GM21786 (cell line): ENCODE results near the gene SPNS2.

Source experiments
- ATAC-seq: cut with Tn5 transposase; IDR thresholded peaks from one replicate; pipeline ENCODE4 v1.9.1; 2021; ENCODE audit not compliant: unreplicated experiment

The SPNS2 gene

DNA sequence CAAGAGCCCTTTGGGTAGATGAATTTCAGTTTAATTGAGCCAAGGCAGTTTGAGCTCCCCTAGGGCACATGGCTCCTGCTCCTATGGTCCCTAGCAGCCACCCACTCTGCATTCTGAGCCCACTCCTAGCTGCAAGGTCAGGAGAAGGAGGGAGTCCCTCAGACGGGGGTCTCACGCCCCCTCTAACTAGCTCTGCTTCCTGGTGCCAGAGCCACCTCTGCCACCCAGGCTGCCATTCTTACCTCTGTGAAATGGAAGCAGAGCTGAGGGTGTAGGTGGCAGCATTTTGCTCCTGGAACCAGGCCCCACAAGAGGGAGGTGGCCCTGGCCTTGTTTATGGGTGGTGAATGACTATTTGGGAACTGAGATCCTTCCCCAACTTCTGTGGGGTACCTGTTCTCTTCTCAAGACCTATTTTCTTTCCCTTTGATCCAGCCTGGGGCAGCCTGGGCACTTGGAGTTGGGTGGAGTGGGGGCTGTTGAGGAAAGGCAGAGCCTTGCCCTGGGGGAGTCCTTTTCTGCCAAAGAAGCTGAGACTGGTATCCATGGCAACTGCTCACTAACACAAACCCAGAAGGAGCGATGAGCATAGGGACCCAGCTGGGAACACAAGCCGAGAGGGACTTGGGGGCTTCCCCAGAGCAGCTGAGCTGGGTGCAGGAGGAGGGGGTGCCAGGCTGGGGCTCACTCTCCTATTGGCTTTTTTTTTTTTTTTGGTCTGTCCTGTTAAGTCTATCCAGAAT is 4.8 kb downstream of the SPNS2 start:
- ATAC-seq: no peak

DNA sequence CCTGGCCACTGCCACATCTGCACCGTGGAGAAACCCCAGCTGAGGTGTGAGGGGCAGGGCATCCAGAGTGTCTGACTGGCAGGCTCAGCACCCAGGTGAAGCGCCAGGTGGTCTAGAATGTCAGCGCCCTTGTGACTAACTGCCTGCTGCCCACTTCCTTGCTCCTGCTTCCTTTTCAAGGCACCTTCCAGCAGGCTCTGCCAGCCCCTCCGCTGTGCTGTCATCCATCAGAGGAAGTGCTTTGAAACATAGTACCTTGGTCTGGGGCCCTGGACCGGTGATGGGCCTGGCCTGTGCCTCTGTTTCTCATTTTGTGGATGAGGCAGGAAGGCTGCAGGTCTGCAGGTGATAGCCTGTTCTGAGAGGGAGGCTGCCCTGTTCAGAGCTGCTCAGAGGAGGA is 5.5 kb downstream of the SPNS2 start:
- ATAC-seq: no peak

DNA sequence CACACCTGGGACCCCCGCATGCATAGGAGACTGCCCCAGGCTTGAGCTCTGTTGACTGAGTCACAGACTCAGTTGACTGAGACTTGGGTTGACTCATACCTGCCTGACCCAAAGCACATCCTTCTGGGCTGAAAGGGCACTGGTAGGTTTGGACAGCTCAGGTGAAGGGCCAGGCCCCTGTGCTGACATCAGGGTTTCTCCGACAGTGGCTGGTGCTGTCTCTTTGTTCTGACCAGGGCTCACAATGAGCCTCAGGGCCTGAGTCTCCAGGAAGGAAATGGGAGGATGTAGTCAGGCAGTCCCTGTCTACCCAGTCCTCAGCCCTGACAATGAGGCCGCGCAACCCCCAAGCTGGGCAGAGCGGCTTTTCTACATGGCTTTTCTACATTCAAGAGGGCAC is 6.5 kb downstream of the SPNS2 start:
- no peak for ATAC-seq

DNA sequence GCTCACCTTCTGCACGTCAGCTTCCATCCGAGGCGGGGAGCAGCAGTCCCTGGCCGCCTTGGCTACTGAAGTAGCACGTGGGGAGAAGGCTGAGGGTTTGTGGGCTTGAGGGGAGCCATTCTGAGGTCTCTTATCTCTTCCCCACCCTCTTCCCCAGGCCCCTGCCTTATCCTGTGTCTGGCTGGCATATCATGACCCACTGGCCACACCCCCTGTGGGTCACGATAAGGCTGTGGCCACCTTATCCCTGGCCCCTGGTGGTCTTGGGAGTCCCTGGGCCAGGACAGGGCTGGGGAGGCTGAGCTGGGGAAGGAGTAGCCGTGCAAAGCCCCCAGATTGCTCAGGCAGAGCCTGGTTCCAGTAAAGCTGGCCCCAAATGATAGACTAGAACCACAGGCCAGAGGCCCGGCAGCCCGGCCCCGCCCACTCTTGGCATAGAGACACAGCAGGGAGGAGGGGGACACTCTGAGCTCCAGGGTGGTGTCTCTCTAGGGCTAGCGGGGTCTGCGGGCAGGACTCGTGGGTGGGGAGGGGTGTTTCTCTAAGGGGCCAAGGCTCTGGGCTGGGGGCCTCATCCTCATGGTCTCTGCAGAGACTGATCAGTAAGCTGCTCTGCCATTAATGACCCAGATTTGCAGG is 7.6 kb downstream of the SPNS2 start:
- ATAC-seq: no peak

DNA sequence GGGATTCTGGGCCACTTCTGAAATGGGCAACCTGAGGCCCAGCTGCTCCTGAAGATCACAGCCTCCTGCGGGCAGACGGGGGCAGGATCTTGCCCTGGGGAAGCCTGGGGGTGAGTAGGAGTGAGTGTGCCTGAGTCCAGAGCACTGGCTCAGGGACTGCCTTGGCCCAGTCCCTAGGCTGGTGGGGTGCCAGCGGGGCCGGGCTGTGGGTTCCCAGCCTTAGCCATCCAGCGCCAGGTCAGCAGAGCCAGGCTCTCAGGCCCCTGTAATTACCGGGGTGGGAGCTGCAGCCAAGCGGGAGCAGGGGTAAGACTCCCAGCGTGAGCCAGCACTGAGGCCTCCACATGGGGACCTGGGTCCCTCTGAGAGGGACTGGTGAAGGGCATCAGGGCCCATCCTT is 8.2 kb downstream of the SPNS2 start:
- no peak for ATAC-seq

DNA sequence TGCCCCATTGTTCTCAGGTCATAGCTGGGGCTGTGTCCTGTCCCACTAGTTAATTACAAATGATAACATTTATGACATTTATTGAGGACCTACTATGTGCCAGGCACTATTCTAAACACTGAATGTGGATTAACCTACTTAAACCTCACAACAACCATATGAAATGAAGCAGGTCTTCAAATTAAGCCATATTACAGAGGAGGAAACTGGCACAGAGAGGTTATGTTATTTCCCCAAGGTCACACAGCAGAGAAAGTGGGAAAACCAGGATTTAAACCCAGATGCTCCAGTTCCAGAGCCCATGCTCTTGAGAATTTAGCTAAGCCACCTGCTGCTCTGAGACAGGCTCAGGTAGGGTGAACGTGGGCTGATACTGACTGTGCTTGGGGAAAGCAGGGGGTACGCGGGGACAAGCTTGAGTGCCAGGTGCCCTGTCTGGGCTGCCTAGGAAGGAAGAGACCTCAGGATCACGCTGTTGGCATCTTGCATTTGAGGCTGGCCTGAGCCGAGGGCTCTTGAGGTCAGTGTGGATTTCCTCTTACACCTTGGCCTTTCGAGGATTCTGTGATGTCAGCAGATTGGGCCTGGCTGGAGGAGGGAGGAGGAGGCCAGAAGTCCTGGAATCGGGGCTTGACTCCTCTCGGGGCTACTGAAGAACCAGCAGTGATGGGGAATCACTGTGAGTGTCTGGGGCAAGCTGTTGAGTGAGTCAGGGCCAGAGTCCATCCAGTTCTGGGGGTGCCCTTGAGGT is 8.9 kb downstream of the SPNS2 start:
- no peak for ATAC-seq

DNA sequence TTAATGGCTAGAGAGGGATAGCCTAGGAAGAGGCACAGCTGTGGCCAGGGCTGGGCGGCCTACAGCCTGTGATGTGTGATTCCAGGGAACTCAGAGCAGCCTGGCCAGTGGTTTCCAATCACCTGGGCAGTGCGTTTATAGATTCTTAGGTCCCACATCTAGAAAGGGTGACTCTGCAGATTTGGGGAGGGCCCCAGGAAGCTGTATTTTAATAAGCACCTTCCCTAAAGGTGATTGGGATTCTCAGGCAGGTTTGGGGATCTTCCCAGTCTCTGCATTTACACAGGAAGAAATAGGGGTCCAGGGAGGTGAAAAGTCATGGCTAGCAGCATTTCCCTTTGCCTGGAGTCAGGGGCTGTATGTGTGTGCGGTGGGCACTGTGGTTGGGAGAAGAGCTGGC is 9.5 kb downstream of the SPNS2 start:
- ATAC-seq: no peak

DNA sequence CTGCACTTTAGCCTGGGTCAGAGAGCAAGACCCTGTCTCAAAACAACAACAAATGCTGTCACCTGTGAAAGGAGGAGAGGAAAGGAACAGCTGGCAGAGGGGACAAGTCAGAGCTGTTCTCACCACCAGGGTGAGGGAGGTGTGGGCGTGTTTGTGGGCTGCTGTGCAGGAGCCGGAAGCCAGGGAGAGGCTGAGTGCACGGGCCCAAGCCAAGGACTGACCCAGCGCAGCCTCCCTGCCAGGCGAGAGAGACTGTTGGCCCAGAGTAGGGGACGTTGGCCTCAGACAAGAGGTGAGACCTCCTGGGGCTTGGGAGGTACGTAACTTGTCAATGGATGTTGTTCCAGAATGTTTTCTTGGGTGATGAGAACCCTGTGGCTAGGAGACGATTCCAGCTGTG is 10.7 kb downstream of the SPNS2 start:
- no peak for ATAC-seq

DNA sequence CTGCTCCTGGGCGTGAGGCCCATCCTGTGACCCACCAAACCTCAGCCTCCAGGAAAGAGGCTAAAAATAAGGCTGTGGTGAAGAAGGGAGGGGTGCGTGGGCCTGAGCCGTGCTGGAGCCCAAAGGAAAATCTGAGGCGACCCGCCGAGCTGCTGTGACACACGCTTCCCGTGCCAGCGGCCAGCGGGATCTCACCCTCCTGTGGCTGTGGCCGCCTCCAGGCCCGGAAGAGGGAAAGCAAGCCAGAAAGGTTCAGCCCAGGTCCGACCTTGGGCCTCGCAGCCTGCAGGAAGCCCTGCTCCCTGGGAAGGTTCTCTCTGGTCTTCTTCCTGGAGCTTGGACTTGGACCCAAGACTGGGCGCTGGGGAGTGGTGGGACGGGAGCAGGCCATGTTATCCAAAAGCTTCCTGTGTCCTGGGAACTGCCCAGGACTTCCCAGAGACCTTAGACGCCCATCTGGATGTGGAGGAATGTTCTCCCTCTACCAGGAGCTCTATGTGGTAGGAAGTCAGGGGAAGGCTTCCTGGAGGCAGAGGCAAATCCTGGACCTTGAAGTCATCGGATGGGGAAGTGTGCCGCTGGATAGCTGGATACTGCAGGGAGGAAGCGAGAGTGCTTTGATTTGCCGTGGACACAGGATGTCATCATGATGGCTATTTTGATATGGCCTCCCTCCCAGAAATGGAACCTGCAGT is 11.4 kb downstream of the SPNS2 start:
- no peak for ATAC-seq

DNA sequence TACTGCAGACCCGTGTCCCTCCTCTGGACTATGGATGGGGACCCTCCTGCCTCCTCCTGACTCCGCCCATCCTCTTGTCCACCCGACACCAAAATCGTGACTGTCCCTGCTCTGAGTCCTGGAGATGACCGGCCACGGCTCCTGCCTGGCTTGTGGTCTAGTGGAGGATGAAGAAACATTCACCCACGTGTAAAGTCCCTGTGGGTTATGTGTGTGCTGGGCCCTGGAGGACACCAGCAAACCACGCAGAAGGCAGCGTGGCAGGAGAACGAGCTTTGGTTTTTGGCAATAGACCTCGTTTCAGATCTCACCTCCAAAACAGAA is 11.9 kb downstream of the SPNS2 start:
- no peak for ATAC-seq

DNA sequence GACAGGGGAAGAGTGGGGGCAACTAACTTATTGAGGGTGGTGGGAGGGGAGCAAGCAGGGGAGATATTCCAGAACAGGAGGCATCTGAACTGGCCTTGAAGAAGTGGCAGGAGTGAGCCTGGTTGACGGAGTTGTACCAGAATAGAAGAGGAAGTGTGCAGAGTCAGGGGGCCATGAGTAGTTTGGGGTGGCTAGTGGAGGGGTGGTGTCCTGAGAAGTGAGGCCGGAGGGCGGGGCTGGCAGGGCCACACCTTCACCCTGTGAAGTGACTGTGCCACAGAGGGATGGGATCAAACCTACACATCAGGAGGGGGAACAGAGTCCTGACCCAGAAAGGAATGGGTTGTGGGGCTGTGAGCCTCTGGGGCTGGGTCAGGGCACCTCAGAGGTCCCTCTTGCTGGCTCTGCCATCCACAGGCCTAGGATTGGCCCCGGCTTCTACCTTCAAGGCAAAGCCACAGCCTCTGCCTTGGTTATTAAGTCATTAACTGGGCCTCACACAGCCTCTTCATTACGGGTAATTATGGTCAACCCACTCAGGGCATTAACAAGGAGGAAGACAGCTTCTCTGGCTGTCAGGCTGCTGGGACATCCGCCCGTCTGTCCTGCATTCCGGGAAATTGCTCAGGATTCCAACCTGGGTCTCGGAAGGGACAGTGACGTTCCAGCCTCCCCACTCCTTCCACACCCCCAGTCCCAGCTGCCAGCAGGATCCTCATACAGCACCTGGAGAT is 12.7 kb downstream of the SPNS2 start:
- no peak for ATAC-seq

DNA sequence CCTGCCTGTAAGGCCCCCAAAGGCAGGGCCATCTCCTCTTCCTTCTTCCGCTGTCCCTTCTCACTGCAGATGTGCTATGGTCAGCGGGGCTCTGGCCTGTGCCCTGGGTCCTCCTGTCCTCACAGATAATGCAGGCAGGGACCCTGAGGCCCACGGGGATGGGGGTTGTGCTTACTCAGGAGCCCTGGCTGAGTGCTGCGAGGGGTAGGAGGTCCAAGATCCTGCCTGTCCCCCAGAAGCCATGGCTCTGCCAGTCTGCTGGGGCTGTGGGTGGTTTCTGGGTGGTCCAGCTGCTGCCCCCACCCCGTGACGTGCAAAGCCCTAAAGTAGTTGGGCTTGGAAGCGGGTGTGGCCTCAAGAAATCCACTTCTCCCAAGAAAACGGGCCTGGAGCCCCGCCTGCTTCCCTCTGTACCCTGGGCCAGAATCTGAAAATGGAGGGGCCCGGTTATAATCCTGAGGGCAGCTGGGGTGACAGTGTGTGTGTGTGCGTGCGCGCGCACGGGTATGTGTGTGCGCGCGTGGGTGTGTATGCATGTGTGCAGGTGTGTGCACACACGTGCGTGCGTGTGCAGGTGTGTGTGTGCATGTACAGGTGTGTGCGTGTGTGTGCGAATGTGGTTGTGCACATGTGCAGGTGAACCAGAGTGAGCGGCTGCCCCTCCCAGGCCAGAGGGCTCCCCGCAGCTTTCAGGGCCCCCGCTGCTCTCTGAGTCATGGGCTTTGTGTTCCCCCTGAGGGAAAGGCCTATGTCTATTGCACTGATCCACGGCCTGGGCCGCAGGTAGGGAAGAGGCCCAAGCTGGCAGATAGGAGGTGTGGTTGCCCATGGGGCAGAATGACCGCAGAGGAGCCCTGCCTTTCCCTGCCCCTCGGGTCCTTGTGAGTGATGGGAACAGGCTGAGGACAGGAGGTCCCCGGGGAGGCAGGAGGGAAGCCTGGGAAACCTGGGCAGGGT is 13.8 kb downstream of the SPNS2 start:
- ATAC-seq: no peak

DNA sequence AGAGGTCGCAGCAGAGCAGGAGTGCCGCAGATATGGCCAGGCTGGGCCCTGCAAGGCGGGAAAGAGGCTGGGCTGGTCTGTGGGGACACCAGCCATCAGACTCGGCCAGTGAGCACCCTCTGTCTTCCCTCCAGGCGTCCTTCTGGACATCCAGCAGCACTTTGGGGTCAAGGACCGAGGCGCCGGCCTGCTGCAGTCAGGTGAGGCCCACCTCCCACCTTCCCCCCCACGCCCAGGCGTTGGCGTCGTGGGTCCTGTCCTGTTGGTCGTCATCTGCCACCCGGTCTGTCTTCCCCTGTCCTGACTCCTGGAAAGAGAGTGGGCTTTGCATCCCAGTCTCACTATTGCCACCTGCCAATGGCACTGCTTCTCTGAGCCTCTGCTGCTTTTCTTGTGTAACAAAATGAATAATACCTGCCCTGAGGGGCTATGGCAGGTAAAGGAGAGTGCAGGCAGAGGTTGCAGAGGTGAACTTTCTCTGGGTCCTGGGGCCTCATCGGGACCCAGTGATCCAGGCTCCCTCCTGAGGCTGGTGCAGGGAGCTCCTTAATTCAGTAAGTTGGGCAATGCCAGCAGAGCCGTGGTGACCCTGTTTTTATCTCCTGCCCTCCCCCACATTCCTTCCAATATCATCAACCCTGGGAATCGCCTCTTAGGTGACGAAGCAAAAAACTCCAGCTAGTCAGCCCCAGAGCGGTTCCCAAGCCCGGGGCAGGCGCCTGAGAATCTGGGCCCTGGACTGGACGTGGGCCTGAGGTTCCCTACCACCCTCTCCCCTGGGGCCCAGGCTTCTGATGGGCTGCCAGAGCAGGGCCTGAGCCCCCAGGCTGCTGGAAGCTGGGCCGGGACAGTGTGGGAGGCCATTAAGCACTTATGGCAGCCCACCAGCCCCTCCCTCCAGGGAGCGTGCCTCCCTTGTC is 14.7 kb downstream of the SPNS2 start:
- ATAC-seq: no peak

DNA sequence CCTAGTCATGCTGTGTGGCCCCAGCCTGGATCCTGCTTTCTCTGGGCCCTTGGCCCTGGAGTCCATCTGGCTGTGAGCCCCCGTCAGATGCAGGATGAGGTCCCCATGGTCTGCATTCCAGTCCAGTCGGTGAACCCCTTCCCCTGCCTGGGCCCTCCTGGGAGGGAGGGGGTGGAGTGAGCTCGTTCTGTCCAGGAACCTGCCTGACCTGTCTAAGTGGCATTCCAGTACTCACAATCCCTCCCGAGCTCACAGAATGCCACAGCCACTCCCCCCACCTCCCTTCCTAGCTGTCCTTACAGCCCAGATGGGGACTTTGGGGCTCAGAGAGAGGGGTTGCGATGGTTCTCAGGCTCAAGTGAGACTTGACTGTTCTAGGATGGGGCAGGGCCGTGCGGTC is 15.5 kb downstream of the SPNS2 start:
- ATAC-seq: no peak

DNA sequence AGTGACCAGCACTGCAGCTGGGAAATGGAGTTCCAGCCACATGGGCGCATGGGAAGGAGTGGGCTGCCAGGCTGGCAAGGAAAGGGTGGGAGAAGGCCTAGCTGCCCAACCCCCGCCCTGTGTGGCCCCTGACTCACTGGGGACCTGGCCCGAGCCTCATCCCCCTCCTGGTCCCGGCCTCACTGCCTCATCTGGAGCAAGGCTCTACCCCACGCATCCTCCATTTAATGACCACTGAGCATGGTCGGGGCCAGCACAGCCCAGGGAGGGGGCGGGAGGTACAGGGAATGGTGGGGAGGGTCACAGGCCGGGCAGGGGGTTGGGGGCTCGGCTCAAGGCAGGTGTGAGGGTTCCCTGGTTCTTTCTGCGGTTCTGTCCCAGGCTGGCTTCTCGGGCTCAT is 16.1 kb downstream of the SPNS2 start:
- no peak for ATAC-seq

DNA sequence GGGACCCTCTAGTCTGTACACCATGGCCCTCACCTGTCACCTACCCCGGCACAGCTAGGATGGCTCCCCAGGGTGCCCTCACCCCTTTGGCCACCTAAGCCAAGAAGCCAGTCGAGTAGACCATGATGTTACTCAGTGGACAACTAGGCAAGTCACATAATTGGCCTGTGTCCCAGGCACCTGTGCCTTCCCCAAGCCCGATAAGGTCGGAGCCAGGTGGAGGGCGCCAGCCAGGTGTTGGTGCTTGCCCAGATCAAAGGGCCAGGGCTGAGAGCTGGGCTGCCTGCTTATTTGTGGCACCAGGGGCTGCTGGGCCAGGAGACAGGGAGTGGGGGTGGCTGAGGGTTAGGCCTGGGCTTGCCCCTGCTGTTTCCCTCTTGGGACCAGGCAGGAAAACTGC is 16.8 kb downstream of the SPNS2 start:
- ATAC-seq: no peak

DNA sequence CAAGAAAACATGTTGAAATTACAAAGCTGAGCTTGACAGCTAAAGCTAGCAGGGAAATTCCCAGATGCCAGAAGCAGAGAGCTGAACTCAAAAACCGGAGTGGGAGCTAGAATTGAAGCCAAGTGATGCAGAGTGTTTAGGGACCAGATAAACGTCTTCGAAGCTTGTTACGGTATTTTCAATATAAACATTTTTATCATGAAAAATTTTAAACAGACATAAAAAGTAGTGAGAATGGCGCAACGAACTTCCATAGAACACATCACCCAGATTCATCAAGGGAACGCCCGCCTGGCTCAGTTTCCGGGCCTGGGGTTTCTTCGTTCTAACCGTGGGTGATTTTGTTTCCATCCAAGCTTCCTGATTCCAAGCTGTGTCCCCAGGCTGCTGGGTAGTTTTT is 18.1 kb downstream of the SPNS2 start:
- no peak for ATAC-seq

DNA sequence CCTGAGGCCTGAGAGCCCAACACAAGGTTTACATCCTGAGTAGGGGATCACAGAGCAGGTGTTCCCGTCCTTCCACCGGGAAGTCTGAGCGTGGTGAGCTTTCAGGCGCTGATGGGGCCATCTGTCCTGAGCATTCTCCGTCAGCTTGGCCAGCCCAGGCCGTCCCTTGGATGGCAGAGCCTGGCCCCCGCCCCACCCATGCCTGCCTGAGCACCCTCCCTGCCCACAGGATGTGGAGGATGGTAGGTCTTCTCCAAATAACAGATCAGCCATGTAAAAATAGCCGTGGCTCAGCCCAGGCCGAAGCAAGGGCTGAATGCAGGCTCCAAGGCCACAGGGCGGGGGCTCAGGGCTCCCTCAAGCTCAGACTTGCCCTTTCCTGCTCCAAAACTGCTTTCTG is 20.2 kb downstream of the SPNS2 start:
- no peak for ATAC-seq

DNA sequence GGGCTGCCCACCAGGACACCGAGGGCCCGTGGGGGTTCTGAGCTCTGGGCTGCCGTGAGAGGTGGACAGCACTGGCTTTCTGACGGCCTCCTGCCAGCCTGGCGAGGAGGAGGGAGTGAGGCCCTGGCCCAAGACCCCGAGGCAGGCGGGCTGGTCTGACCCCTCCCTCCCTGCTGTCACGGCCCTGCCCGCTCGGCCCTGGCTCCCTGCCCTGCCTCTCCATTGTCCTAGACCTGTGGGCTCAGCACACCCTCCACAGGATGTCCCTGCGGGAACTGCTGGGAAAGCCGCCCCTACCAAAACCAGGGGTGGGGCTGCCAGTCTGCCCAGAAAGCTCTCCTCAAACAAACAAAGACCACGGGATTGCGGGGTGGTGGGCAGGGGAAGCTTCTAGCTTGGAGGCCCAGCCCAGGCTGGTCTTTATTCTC is 20.7 kb downstream of the SPNS2 start:
- ATAC-seq: no peak
